ENCODE measurements around the gene GLIPR2.

GLIPR2 gene

GRCh38 chr9:36129139-36129538 is 7.4 kb upstream of the GLIPR2 start:
- no peak for TF ChIP-seq EP300 (IDR thresholded peaks at IDR 0.05; ENCODE audit: borderline replicate concordance)
- no peak for TF ChIP-seq YY1 (IDR thresholded peaks at IDR 0.05; ENCODE audit: low read depth)
- no peak for TF ChIP-seq ZBTB7A (IDR thresholded peaks at IDR 0.05; ENCODE audit: low read depth)
- TF ChIP-seq, protein P1, sequence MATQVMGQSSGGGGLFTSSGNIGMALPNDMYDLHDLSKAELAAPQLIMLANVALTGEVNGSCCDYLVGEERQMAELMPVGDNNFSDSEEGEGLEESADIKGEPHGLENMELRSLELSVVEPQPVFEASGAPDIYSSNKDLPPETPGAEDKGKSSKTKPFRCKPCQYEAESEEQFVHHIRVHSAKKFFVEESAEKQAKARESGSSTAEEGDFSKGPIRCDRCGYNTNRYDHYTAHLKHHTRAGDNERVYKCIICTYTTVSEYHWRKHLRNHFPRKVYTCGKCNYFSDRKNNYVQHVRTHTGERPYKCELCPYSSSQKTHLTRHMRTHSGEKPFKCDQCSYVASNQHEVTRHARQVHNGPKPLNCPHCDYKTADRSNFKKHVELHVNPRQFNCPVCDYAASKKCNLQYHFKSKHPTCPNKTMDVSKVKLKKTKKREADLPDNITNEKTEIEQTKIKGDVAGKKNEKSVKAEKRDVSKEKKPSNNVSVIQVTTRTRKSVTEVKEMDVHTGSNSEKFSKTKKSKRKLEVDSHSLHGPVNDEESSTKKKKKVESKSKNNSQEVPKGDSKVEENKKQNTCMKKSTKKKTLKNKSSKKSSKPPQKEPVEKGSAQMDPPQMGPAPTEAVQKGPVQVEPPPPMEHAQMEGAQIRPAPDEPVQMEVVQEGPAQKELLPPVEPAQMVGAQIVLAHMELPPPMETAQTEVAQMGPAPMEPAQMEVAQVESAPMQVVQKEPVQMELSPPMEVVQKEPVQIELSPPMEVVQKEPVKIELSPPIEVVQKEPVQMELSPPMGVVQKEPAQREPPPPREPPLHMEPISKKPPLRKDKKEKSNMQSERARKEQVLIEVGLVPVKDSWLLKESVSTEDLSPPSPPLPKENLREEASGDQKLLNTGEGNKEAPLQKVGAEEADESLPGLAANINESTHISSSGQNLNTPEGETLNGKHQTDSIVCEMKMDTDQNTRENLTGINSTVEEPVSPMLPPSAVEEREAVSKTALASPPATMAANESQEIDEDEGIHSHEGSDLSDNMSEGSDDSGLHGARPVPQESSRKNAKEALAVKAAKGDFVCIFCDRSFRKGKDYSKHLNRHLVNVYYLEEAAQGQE (IDR thresholded peaks at IDR 0.05; ENCODE audit: low read depth): no peak
- TF ChIP-seq CREB1 (IDR thresholded peaks at IDR 0.05; ENCODE audit: low read depth): no peak
- no peak for TF ChIP-seq CEBPB (IDR thresholded peaks at IDR 0.05)

DNA sequence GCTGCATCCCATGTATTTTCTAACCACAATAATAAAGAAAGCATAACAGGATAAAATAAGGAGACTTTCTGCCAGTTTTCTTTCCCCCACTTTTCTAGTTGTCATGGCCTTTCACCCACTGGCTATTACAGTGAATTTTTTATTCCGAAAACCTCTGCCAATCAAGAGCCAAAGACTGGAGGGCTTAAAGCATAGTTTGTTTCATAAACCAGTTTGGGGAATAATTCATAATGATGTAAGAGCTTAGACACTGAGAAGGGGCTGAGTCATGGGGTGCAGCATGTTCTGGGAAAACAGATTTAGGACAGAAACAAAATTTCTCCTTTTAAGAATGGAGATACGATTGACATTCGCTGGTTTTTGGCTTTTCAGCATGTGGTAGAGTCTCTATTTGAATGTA is 4.4 kb upstream of the GLIPR2 start:
- TF ChIP-seq ZBTB7A (IDR thresholded peaks at IDR 0.05; ENCODE audit: low read depth) (no peak), EGR1 (IDR thresholded peaks at IDR 0.05) (no peak), MAX (IDR thresholded peaks at IDR 0.05) (no peak), FOXM1 (IDR thresholded peaks at IDR 0.05; ENCODE audit: borderline replicate concordance, low read depth) (no peak), CREB1 (IDR thresholded peaks at IDR 0.05; ENCODE audit: low read depth) (no peak), TAF1 (IDR thresholded peaks at IDR 0.05; ENCODE audit: low read depth) (no peak), EP300 (IDR thresholded peaks at IDR 0.05; ENCODE audit: borderline replicate concordance) (no peak), TEAD4 (IDR thresholded peaks at IDR 0.05) (no peak), CEBPB (IDR thresholded peaks at IDR 0.05) (no peak), NFIC (IDR thresholded peaks at IDR 0.05) (no peak), TCF12 (IDR thresholded peaks at IDR 0.05; ENCODE audit: low read depth) (no peak), RAD21 (IDR thresholded peaks at IDR 0.05; ENCODE audit: low read depth) (no peak), YY1 (IDR thresholded peaks at IDR 0.05; ENCODE audit: low read depth) (no peak)
- TF ChIP-seq, protein P2, sequence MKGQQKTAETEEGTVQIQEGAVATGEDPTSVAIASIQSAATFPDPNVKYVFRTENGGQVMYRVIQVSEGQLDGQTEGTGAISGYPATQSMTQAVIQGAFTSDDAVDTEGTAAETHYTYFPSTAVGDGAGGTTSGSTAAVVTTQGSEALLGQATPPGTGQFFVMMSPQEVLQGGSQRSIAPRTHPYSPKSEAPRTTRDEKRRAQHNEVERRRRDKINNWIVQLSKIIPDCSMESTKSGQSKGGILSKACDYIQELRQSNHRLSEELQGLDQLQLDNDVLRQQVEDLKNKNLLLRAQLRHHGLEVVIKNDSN (IDR thresholded peaks at IDR 0.05): no peak
- TF ChIP-seq, protein P1 (IDR thresholded peaks at IDR 0.05; ENCODE audit: low read depth): no peak

- TF ChIP-seq CREB1 (IDR thresholded peaks at IDR 0.05; ENCODE audit: low read depth) (no peak), EGR1 (IDR thresholded peaks at IDR 0.05) (no peak), TEAD4 (IDR thresholded peaks at IDR 0.05) (no peak), EP300 (IDR thresholded peaks at IDR 0.05; ENCODE audit: borderline replicate concordance) (no peak), MAX (IDR thresholded peaks at IDR 0.05) (no peak), ZBTB7A (IDR thresholded peaks at IDR 0.05; ENCODE audit: low read depth) (no peak), YY1 (IDR thresholded peaks at IDR 0.05; ENCODE audit: low read depth) (no peak), NFIC (IDR thresholded peaks at IDR 0.05) (no peak), TAF1 (IDR thresholded peaks at IDR 0.05; ENCODE audit: low read depth) (no peak), CEBPB (IDR thresholded peaks at IDR 0.05) (no peak), TCF12 (IDR thresholded peaks at IDR 0.05; ENCODE audit: low read depth) (no peak), FOXM1 (IDR thresholded peaks at IDR 0.05; ENCODE audit: borderline replicate concordance, low read depth) (no peak), RAD21 (IDR thresholded peaks at IDR 0.05; ENCODE audit: low read depth) (no peak)
- TF ChIP-seq, protein P2 (IDR thresholded peaks at IDR 0.05): no peak
- TF ChIP-seq, protein P1 (IDR thresholded peaks at IDR 0.05; ENCODE audit: low read depth): no peak
Measured at GRCh38 chr9:36134761-36135505, 1.6 kb upstream of the GLIPR2 start.

DNA sequence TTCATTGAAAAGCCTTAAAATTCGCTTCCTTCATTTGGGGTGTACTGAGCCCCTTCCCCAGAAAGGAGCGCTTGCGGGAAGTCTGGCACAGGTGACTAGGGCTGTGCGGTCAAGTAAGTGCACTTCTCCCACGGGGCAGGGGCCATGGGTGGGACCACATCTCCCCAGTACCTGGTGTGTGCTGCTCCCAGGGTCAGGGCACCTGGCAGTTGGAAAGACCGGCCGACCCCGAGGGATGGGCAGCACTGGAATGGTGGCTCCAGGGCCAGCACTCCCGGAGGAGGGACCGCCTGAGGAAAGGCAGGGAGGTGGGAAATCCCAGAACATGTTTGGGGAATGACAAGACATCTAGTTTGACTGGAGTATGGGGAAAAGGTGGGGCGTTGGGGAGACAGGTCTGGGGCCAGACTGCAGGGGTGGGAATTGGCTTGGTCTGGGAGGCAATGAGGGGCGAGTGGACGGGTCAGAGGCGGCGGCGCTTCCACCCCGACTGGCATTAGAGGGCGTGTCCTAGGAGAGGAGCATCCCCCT is 727 bp upstream of the GLIPR2 start:
- TF ChIP-seq CEBPB (IDR thresholded peaks at IDR 0.05): no peak
- TF ChIP-seq CREB1 (IDR thresholded peaks at IDR 0.05; ENCODE audit: low read depth): no peak
- TF ChIP-seq TCF12 (IDR thresholded peaks at IDR 0.05; ENCODE audit: low read depth): no peak
- TF ChIP-seq MAX (IDR thresholded peaks at IDR 0.05): no peak
- no peak for TF ChIP-seq EGR1 (IDR thresholded peaks at IDR 0.05)
- TF ChIP-seq RAD21 (IDR thresholded peaks at IDR 0.05; ENCODE audit: low read depth): no peak
- TF ChIP-seq NFIC (IDR thresholded peaks at IDR 0.05): no peak
- TF ChIP-seq, protein P2 (IDR thresholded peaks at IDR 0.05): no peak
- no peak for TF ChIP-seq TEAD4 (IDR thresholded peaks at IDR 0.05)
- no peak for TF ChIP-seq EP300 (IDR thresholded peaks at IDR 0.05; ENCODE audit: borderline replicate concordance)
- TF ChIP-seq, protein P1 (IDR thresholded peaks at IDR 0.05; ENCODE audit: low read depth): no peak
- TF ChIP-seq YY1 (IDR thresholded peaks at IDR 0.05; ENCODE audit: low read depth): no peak
- no peak for TF ChIP-seq FOXM1 (IDR thresholded peaks at IDR 0.05; ENCODE audit: borderline replicate concordance, low read depth)
- no peak for TF ChIP-seq TAF1 (IDR thresholded peaks at IDR 0.05; ENCODE audit: low read depth)
- TF ChIP-seq ZBTB7A (IDR thresholded peaks at IDR 0.05; ENCODE audit: low read depth): no peak
